ENCODE data around the gene NFATC1.

Gene NFATC1

DNA sequence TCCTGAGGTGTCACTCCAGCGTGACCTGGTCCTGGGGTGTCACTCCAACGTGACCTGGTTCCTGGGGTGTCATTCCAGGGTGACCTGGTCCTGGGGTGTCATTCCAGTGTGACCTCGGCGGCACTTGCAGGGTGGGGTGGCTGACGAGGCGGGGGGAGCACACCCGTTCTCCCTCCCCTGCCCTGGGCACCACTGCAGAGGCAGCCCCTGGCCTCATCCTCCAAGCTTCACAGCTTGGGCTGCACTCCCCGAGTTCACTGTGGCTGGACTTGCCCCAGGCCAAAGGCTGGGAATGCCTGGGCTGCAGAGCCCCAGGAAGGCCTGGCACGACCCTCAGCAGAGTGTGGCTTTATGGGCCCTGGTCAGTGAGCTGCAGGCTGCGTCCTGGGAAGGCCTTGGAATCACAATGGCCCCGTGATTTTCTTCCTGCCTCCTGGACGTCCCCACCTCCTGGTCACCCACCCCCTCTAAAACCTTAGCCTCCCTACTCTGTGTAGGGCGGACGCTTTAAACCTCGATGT lies 88.3 kb downstream of the NFATC1 start:
- no peak overlapping the region for H3K4me3 ChIP-seq (ENCODE audit: low read depth, low read length)
- TF ChIP-seq, protein P1, sequence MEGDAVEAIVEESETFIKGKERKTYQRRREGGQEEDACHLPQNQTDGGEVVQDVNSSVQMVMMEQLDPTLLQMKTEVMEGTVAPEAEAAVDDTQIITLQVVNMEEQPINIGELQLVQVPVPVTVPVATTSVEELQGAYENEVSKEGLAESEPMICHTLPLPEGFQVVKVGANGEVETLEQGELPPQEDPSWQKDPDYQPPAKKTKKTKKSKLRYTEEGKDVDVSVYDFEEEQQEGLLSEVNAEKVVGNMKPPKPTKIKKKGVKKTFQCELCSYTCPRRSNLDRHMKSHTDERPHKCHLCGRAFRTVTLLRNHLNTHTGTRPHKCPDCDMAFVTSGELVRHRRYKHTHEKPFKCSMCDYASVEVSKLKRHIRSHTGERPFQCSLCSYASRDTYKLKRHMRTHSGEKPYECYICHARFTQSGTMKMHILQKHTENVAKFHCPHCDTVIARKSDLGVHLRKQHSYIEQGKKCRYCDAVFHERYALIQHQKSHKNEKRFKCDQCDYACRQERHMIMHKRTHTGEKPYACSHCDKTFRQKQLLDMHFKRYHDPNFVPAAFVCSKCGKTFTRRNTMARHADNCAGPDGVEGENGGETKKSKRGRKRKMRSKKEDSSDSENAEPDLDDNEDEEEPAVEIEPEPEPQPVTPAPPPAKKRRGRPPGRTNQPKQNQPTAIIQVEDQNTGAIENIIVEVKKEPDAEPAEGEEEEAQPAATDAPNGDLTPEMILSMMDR (IDR thresholded peaks at IDR 0.05; ENCODE audit: control insufficient read depth, extremely low read depth, insufficient read depth), result no peak
- no peak for DNase-seq (ENCODE audit: low read depth)

DNA sequence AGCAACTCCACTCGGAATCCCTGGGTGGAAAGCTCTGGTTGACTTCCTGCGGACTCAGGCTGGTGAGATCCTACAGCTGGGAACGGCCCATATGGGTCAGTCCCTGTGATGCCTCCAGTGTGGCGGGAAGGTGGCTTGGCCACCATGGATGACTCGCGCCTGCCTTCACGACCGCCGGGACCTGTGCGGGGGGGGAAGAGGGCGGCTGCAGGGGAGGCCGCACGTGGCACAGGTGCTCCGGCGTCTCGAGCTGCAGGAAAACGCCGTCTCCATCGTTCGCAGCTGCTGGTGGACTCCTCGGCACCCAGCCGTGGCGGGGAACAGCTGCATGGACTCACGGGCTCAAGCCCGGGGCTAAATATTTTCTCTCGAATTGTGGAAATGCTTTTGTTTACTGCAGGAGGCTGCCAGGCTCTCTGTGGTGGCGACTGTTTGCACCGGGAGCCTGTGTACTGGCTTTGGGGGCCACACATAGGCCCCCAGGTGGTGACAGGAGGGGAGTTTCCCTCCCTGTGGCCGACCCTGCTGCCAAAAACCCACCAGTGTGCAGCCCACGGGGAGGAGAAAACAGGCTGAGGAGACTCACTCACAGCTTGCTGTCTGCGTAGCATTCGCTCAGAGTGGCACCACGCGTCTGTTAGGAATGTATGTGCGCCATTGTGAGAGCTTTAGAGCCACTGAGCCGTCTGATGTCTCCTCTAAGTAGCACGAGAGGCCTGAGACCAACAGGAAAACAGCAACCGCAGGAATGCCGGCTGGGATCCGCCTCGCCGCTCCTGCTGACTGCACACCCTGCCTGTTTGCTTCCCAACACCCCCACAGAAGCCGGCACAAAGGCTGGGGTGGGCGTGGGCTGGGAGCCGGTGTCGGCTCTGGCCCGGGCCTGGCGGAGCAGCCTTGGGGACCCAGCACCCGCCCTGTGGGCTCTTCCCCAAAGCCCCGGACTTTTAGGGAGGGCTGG lies 89.2 kb downstream of the NFATC1 start:
- H3K4me3 ChIP-seq (ENCODE audit: low read depth, low read length), result no peak overlapping the region
- no peak for DNase-seq (ENCODE audit: low read depth)
- TF ChIP-seq, protein P1 (IDR thresholded peaks at IDR 0.05; ENCODE audit: control insufficient read depth, extremely low read depth, insufficient read depth), result no peak

DNA sequence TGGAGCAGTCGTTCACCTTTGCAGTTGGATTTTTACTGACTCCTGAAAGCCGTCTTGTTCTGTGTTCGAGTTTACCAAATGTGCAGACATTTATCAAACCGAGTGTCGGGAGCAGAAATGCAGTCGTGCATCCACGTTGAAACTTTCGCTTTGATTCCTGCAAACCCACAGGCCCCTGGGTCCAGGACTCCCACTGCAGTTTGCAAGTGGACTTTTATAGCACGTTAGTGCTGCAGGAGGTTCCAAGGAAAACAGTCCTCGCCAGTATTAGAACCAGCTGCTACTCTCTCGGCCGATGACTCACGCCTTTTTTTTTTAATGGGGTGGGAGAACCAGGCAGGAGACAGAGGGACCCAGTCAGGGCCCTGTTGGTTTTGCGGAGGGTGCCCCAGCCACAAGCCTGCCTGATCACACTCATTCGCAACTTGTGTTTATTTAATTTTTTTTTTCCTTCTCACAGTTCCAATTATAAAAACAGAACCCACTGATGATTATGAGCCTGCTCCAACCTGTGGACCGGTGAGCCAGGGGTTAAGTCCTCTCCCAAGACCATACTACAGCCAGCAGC lies 90.1 kb downstream of the NFATC1 start:
- no peak for DNase-seq (ENCODE audit: low read depth)
- TF ChIP-seq, protein P1 (IDR thresholded peaks at IDR 0.05; ENCODE audit: control insufficient read depth, extremely low read depth, insufficient read depth), result no peak
- H3K4me3 ChIP-seq (ENCODE audit: low read depth, low read length), result no peak overlapping the region

DNA sequence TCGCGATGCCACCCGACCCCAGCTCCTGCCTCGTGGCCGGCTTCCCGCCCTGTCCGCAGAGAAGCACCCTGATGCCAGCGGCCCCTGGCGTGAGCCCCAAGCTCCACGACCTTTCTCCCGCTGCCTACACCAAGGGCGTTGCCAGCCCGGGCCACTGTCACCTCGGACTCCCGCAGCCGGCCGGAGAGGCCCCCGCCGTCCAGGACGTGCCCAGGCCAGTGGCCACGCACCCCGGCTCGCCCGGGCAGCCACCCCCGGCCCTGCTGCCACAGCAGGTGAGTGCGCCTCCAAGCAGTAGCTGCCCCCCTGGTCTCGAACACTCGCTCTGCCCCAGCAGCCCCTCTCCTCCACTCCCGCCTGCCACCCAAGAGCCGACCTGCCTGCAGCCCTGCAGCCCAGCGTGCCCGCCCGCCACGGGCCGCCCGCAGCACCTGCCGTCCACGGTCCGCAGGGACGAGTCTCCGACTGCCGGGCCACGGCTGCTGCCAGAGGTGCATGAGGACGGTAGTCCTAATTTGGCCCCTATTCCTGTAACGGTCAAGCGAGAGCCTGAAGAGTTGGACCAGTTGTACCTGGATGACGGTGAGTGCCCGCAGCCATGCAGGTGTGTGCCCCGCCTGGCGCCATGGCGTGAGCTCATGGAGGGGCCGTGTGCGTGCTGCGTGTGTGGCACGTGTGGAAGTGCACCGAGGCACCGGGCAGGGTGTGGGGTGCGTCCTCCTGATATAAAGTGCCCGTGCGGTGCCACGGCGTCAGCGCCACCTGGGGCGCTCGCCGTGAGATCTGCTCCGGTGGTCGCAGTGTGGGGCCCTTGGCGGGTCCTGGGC lies 90.8 kb downstream of the NFATC1 start:
- TF ChIP-seq, protein P1 (IDR thresholded peaks at IDR 0.05; ENCODE audit: control insufficient read depth, extremely low read depth, insufficient read depth), result no peak
- no peak for DNase-seq (ENCODE audit: low read depth)

DNA sequence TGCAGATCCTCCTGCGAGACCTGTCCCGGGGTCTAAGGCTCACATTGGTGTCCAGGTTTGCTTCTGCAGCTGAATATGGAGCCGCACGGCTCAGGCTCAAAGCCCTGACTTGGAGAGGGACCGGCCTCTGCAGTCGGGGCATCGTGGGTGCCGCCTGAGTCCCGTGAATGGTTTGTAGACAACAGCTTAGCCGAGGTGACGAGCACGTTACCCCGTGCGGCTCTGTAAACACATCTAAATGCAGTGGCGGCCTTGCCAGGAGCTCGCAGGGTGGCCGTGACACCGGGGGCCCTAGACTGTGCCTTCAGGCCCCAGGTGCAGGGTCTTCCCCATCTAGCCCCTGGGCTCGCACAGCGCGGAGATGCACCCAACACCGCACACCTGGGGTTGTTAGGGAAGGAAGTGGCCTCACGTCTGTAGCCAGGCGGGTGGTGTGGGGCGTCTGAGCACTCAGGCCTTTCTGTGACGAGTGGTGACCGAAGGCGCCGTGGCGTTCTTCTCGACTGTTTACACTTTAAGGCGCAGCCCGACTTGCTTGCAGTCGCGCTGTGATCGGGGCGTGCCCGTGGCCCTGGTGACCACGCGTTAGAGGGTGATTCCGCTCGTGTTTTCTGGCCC lies 91.6 kb downstream of the NFATC1 start:
- no peak for DNase-seq (ENCODE audit: low read depth)
- TF ChIP-seq, protein P1 (IDR thresholded peaks at IDR 0.05; ENCODE audit: control insufficient read depth, extremely low read depth, insufficient read depth), result no peak

More for the DNA sequence above, 90.8 kb downstream of the NFATC1 start:
- no peak overlapping the region for H3K4me3 ChIP-seq (ENCODE audit: low read depth, low read length)

DNA sequence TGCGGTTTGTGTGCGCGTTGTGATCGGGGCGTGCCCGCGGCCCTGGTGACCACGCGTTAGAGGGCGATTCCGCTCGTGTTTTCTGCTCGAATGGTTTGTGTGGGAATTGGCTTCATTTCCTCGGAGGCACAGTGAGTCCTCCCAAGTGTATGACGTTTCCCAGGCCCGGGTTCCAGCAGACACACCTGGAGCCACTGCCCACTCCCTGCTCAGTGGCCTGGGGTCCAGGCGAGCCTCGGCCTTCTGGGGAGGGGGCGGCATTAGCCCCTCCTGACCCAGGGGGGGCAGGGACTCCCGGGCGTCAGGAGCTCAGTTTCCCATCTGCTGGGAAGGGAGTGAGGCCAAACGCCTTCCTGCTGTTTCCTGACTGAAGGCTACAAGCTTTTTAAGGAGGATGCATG lies 92.1 kb downstream of the NFATC1 start:
- no peak for DNase-seq (ENCODE audit: low read depth)
- no peak overlapping the region for H3K4me3 ChIP-seq (ENCODE audit: low read depth, low read length)
- TF ChIP-seq, protein P1 (IDR thresholded peaks at IDR 0.05; ENCODE audit: control insufficient read depth, extremely low read depth, insufficient read depth), result no peak

More for the DNA sequence above, 91.6 kb downstream of the NFATC1 start:
- no peak overlapping the region for H3K4me3 ChIP-seq (ENCODE audit: low read depth, low read length)
